GM21423 (cell line): ENCODE results near the gene CNTNAP1.
A peak's percentile ranks its signal among the peaks of the same experiment; 100 is the strongest.
"Not testable (repeated sequence)": the region's sequence is repeated elsewhere in the genome, so short reads cannot be mapped to it uniquely, and the experiment has no call there.

Source experiments
- ATAC-seq: cut with Tn5 transposase; IDR thresholded peaks from one replicate; pipeline ENCODE4 v1.9.1; 2021; ENCODE audit warnings: mild to moderate bottlenecking, moderate library complexity; ENCODE audit not compliant: unreplicated experiment

The CNTNAP1 gene

DNA sequence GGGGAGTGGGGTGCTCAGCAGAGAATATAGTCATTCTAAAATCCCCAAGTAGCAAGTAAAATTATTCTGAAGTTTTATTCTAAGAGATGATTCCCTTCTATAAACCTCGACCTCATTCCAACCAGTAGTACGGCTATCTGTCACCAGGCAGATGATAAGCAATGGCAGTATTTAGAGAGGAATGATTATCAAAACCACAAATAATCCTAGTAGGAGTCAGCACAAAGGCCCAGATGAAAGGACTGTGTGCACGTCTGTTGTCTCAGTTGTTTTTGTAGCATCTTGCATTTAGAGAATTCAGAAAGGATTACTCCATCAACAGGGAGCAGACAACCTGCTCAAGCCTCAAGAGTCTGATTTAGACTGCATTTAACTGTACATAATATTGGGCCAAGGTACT, 41.3 kb downstream of the CNTNAP1 start:
- ATAC-seq, result no peak

GRCh38 chr17:42725143-42725542, 42.8 kb downstream of the CNTNAP1 start:
- no peak for ATAC-seq

DNA sequence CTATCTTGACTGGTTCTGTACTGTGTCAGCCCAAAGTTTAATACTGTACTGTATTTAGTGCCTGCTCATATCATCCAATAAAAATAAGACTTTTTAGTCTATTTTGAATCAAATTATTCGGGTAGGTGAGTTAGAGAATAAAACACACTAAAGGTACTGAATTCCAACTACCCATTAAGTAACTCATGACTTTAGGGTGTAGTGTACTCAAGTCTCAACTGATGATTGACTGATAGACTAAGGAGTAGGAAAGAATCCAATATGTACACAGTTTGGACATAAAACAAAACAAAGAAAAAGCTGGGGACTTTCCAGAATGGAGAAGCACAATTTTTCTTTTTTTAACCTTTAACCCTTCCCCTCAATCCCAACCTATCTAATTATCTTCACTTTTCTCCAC, 58.4 kb downstream of the CNTNAP1 start:
- ATAC-seq, result no peak

DNA sequence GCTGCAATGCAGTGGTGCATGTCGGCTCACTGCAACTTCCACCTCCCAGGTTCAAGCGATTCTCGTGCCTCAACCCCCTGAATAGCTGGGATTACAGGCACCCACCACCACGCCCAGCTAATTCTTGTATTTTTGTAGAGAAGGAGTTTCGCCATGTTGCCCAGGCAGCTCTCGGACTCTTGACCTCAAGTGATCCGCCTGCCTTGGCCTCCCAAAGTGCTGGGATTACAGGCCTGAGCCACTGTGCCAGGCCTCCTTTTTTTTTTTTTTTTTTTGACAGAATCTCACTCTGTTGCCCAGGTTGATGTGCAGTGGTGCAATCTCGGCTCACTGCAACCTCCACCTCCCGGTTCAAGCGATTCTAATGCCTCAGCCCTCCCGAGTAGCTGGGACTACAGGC, 60.6 kb downstream of the CNTNAP1 start:
- ATAC-seq, result not testable (repeated sequence)

DNA sequence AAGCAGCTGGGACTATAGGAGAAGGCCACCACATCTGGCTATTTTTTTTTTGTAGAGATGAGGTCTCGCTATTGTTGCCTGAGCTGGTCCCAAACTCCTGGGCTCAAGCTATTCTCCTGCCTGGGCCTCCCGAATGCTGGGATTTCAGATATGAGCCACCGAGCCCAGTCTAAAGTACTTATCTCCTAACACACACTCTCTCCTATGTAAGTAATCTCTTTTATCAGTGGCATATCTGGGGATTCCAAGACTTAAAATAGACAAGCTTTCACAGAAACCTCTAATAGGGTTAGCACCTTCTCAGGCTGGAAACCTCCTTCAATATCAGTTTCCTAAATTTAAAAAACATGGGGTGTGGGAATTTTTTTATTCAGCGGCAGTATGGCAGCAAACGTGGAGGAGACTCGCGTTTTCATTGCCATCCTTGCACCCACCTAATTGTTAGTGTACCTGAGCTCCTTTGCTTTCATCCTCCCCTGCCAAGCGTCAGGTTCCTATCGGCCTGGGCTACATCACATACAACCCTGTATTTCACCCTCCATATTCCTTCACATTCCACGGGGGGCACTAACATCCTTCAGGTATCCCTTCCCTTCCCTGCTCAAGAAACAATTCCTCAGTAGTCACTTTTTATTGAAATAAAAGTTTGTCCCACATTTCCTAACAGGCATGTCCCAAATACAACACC, 61.4 kb downstream of the CNTNAP1 start:
- ATAC-seq, result no peak

- peak; percentile 52 for ATAC-seq
These were observed 62.0 kb downstream of the CNTNAP1 start for GRCh38 chr17:42744283-42744805.

- peak; percentile 76 for ATAC-seq
These were observed 62.7 kb downstream of the CNTNAP1 start, which contains the start of gene EZH1 for GRCh38 chr17:42744806-42745617. EZH1 (minus strand) TSS chr17:42745040; CDS start chr17:42728941, 16,099 bp downstream.

- no peak for ATAC-seq
These were observed 66.0 kb downstream of the CNTNAP1 start for GRCh38 chr17:42748202-42748907.

- ATAC-seq, result no peak
These were observed 66.8 kb downstream of the CNTNAP1 start for GRCh38 chr17:42748908-42749798.
